Measurements from ENCODE around the gene GRIK4. TPM values are rescaled to one million over a fixed set of nuclear protein-coding genes. Genes with fewer than 3 reads are reported as not detected.

The GRIK4 gene
- polyA plus RNA-seq, 2 donors: 0.09 to 0.12 TPM

DNA sequence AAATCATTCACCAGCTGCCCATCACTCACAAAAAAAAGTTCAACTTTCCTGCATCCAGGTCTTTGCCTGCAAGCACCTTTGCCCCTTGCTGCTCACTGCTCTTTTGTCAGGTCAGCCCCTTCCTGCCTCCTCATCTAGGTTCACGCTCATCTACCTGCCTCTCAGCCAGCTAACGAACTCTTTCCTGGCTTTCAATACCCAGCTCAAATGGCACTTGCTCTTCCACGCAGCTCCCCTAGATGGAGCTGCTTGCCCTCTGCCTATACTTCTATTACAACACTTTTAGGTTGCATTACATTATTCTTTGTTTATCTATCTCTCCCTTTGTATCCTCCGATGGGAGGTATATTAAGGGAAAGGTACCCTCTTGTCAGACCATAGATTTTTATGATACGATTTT, 433.5 kb downstream of the GRIK4 start:
- Histone ChIP-seq H3K4me1 (ENCODE audit: control insufficient read depth in 2 of 2, insufficient read depth in 2 of 2, low read length in 1 of 2) (no peaks in the 10 kb centered on the region), H3K4me3 (ENCODE audit: low read depth in 1 of 2, low read length in 2 of 2) (no peak overlapping the region), H3K27me3 (ENCODE audit: control insufficient read depth in 1 of 2, insufficient read depth in 2 of 2, low read length in 2 of 2) (no peaks in the 10 kb centered on the region), H3K9me3 (ENCODE audit: control insufficient read depth in 2 of 2, insufficient read depth in 1 of 2, low read depth in 1 of 2, low read length in 1 of 2) (peaks cover 2 to 12% of the 10 kb centered on the region in 2 donors), H3K27ac (ENCODE audit: low read depth in 2 of 2, low read length in 1 of 2) (no peak overlapping the region), H3K36me3 (ENCODE audit: control insufficient read depth in 2 of 2, insufficient read depth in 2 of 2, low read length in 1 of 2) (no peaks in the 10 kb centered on the region)
- 84 to 87% methylated on average over 5 of the region's 5 CpGs for WGBS, 2 donors

GRCh38 chr11:120950880-120951279, 439.3 kb downstream of the GRIK4 start:
- no peak overlapping the region for H3K4me3 ChIP-seq (ENCODE audit: low read depth in 1 of 2, low read length in 2 of 2)
- no peak overlapping the region for H3K27ac ChIP-seq (ENCODE audit: low read depth in 2 of 2, low read length in 1 of 2)
- WGBS, 2 donors: 72 to 79% methylated on average over 6 of the region's 6 CpGs
- peaks cover 0 to 5% of the 10 kb centered on the region in 2 donors for H3K4me1 ChIP-seq (ENCODE audit: control insufficient read depth in 2 of 2, insufficient read depth in 2 of 2, low read length in 1 of 2)
- no peaks in the 10 kb centered on the region for H3K27me3 ChIP-seq (ENCODE audit: control insufficient read depth in 1 of 2, insufficient read depth in 2 of 2, low read length in 2 of 2)
- no peaks in the 10 kb centered on the region for H3K36me3 ChIP-seq (ENCODE audit: control insufficient read depth in 2 of 2, insufficient read depth in 2 of 2, low read length in 1 of 2)
- no peaks in the 10 kb centered on the region for H3K9me3 ChIP-seq (ENCODE audit: control insufficient read depth in 2 of 2, insufficient read depth in 1 of 2, low read depth in 1 of 2, low read length in 1 of 2)

GRCh38 chr11:120952461-120953434, 441.2 kb downstream of the GRIK4 start:
- H3K27ac ChIP-seq (ENCODE audit: low read depth in 2 of 2, low read length in 1 of 2): no peak overlapping the region
- H3K4me3 ChIP-seq (ENCODE audit: low read depth in 1 of 2, low read length in 2 of 2): peak overlapping the region; percentile 2 to 18
- H3K27me3 ChIP-seq (ENCODE audit: control insufficient read depth in 1 of 2, insufficient read depth in 2 of 2, low read length in 2 of 2): no peaks in the 10 kb centered on the region
- H3K36me3 ChIP-seq (ENCODE audit: control insufficient read depth in 2 of 2, insufficient read depth in 2 of 2, low read length in 1 of 2): no peaks in the 10 kb centered on the region
- peaks cover 4 to 11% of the 10 kb centered on the region in 2 donors for H3K4me1 ChIP-seq (ENCODE audit: control insufficient read depth in 2 of 2, insufficient read depth in 2 of 2, low read length in 1 of 2)
- H3K9me3 ChIP-seq (ENCODE audit: control insufficient read depth in 2 of 2, insufficient read depth in 1 of 2, low read depth in 1 of 2, low read length in 1 of 2): no peaks in the 10 kb centered on the region
- WGBS, 2 donors: 18 to 20% methylated on average over 20 of the region's 20 CpGs

- no peaks in the 10 kb centered on the region for H3K36me3 ChIP-seq (ENCODE audit: control insufficient read depth in 2 of 2, insufficient read depth in 2 of 2, low read length in 1 of 2)
- WGBS, 2 donors: 88 to 90% methylated on average over 7 of the region's 7 CpGs
Measured at GRCh38 chr11:120954381-120954780, 442.8 kb downstream of the GRIK4 start.

DNA sequence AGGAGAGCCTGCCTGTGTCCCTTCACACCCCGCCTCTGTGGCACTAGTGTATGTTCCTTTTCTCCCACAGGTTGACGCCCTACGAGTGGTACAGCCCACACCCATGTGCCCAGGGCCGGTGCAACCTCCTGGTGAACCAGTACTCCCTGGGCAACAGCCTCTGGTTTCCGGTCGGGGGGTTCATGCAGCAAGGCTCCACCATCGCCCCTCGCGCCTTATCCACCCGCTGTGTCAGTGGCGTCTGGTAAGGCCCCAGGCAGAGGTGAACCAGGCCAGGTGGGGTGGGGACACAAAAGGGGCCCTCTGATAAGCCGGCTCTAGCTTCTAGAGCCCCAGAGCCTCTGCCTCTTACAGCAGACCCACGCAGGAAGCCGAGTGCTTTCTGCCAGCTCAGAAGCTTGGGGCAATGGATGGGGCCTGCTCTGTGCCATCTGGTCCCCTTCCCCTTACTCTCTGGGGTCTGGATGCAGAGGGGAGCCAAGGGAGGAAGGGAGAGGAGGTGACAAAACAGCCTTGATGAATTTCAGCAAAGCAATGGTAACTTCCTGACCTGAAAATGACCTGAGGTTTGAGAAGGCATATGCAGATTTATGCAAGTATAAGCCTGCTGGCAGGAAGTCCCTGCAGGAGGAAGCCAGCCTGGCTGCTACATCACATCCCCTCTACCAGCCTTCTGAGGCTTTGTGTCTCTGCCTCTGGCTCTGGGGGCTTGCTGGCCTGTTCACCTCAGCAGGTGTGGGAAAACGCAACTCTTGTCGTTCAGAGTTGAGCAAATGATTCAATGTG, 445.4 kb downstream of the GRIK4 start:
- no peaks in the 10 kb centered on the region for H3K27me3 ChIP-seq (ENCODE audit: control insufficient read depth in 1 of 2, insufficient read depth in 2 of 2, low read length in 2 of 2)
- H3K4me3 ChIP-seq (ENCODE audit: low read depth in 1 of 2, low read length in 2 of 2): no peak overlapping the region
- peak overlapping the region in 1 of 2 donors; percentile 38 for H3K27ac ChIP-seq (ENCODE audit: low read depth in 2 of 2, low read length in 1 of 2)
- no peaks in the 10 kb centered on the region for H3K9me3 ChIP-seq (ENCODE audit: control insufficient read depth in 2 of 2, insufficient read depth in 1 of 2, low read depth in 1 of 2, low read length in 1 of 2)
- 71 to 73% methylated on average over 16 of the region's 16 CpGs for WGBS, 2 donors
- peaks cover 4 to 11% of the 10 kb centered on the region in 2 donors for H3K4me1 ChIP-seq (ENCODE audit: control insufficient read depth in 2 of 2, insufficient read depth in 2 of 2, low read length in 1 of 2)
- H3K36me3 ChIP-seq (ENCODE audit: control insufficient read depth in 2 of 2, insufficient read depth in 2 of 2, low read length in 1 of 2): no peaks in the 10 kb centered on the region

More at GRCh38 chr11:120954381-120954780, 442.8 kb downstream of the GRIK4 start:
- no peak overlapping the region for H3K27ac ChIP-seq (ENCODE audit: low read depth in 2 of 2, low read length in 1 of 2)
- peaks cover 4 to 11% of the 10 kb centered on the region in 2 donors for H3K4me1 ChIP-seq (ENCODE audit: control insufficient read depth in 2 of 2, insufficient read depth in 2 of 2, low read length in 1 of 2)
- H3K27me3 ChIP-seq (ENCODE audit: control insufficient read depth in 1 of 2, insufficient read depth in 2 of 2, low read length in 2 of 2): no peaks in the 10 kb centered on the region
- no peaks in the 10 kb centered on the region for H3K9me3 ChIP-seq (ENCODE audit: control insufficient read depth in 2 of 2, insufficient read depth in 1 of 2, low read depth in 1 of 2, low read length in 1 of 2)
- no peak overlapping the region for H3K4me3 ChIP-seq (ENCODE audit: low read depth in 1 of 2, low read length in 2 of 2)

- 91 to 93% methylated on average over 14 of the region's 14 CpGs for WGBS, 2 donors
- Histone ChIP-seq H3K27me3 (ENCODE audit: control insufficient read depth in 1 of 2, insufficient read depth in 2 of 2, low read length in 2 of 2) (no peaks in the 10 kb centered on the region), H3K9me3 (ENCODE audit: control insufficient read depth in 2 of 2, insufficient read depth in 1 of 2, low read depth in 1 of 2, low read length in 1 of 2) (no peaks in the 10 kb centered on the region), H3K4me3 (ENCODE audit: low read depth in 1 of 2, low read length in 2 of 2) (no peak overlapping the region), H3K36me3 (ENCODE audit: control insufficient read depth in 2 of 2, insufficient read depth in 2 of 2, low read length in 1 of 2) (no peaks in the 10 kb centered on the region), H3K4me1 (ENCODE audit: control insufficient read depth in 2 of 2, insufficient read depth in 2 of 2, low read length in 1 of 2) (peaks cover 4 to 6% of the 10 kb centered on the region in 2 donors), H3K27ac (ENCODE audit: low read depth in 2 of 2, low read length in 1 of 2) (no peak overlapping the region)
Measured at GRCh38 chr11:120958185-120958584, 446.6 kb downstream of the GRIK4 start.

DNA sequence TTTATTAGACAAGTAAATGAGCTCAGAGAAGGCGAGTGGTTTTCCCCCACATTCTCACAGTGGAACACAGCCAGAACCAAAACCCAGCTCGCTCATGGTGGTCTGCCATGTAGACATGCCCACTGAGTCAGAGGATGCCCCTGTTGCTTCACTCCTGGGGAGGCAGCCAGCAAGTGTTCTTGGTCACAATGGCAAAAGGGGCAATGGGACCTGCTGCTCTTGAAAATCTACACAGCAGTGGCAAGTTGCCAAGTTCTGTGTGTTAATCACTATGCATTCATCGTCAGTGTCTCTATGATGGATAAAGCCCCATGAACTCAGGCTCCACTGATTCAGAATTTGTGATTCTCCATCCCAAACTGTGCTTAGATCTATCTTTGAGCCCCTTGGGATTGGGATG, 447.6 kb downstream of the GRIK4 start:
- Histone ChIP-seq H3K4me3 (ENCODE audit: low read depth in 1 of 2, low read length in 2 of 2) (no peak overlapping the region), H3K9me3 (ENCODE audit: control insufficient read depth in 2 of 2, insufficient read depth in 1 of 2, low read depth in 1 of 2, low read length in 1 of 2) (no peaks in the 10 kb centered on the region), H3K36me3 (ENCODE audit: control insufficient read depth in 2 of 2, insufficient read depth in 2 of 2, low read length in 1 of 2) (no peaks in the 10 kb centered on the region), H3K27me3 (ENCODE audit: control insufficient read depth in 1 of 2, insufficient read depth in 2 of 2, low read length in 2 of 2) (no peaks in the 10 kb centered on the region), H3K4me1 (ENCODE audit: control insufficient read depth in 2 of 2, insufficient read depth in 2 of 2, low read length in 1 of 2) (peaks cover 4 to 6% of the 10 kb centered on the region in 2 donors), H3K27ac (ENCODE audit: low read depth in 2 of 2, low read length in 1 of 2) (no peak overlapping the region)
- 61 to 67% methylated on average over 3 of the region's 3 CpGs for WGBS, 2 donors

GRCh38 chr11:120964857-120965256, 453.3 kb downstream of the GRIK4 start:
- 69 to 82% methylated on average over 1 of the region's 1 CpG for WGBS, 2 donors
- Histone ChIP-seq H3K27ac (ENCODE audit: low read depth in 2 of 2, low read length in 1 of 2) (no peak overlapping the region), H3K9me3 (ENCODE audit: control insufficient read depth in 2 of 2, insufficient read depth in 1 of 2, low read depth in 1 of 2, low read length in 1 of 2) (no peaks in the 10 kb centered on the region), H3K4me3 (ENCODE audit: low read depth in 1 of 2, low read length in 2 of 2) (no peak overlapping the region), H3K36me3 (ENCODE audit: control insufficient read depth in 2 of 2, insufficient read depth in 2 of 2, low read length in 1 of 2) (no peaks in the 10 kb centered on the region), H3K4me1 (ENCODE audit: control insufficient read depth in 2 of 2, insufficient read depth in 2 of 2, low read length in 1 of 2) (no peaks in the 10 kb centered on the region), H3K27me3 (ENCODE audit: control insufficient read depth in 1 of 2, insufficient read depth in 2 of 2, low read length in 2 of 2) (no peaks in the 10 kb centered on the region)

DNA sequence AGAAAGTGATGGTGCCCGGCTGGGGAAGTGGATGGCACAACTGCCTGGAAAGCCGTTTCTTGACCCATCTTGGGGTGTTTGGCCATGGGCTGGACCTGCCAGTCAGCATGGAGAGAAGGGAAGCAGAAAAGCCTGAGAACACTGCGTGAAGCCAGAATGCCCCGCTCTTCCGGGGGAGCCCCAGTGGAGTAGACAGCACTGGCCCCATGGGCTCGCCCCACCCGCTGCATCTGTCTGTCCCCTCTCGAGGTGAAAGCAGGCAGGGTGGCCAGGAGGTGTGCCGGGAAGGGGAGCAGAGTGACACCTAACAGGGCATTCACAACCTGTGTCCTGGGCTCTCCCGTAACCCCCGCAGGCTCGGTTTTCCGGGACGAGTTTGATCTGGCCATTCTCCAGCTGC, 455.3 kb downstream of the GRIK4 start:
- Histone ChIP-seq H3K4me3 (ENCODE audit: low read depth in 1 of 2, low read length in 2 of 2) (no peak overlapping the region), H3K4me1 (ENCODE audit: control insufficient read depth in 2 of 2, insufficient read depth in 2 of 2, low read length in 1 of 2) (no peaks in the 10 kb centered on the region), H3K36me3 (ENCODE audit: control insufficient read depth in 2 of 2, insufficient read depth in 2 of 2, low read length in 1 of 2) (no peaks in the 10 kb centered on the region), H3K27me3 (ENCODE audit: control insufficient read depth in 1 of 2, insufficient read depth in 2 of 2, low read length in 2 of 2) (no peaks in the 10 kb centered on the region), H3K27ac (ENCODE audit: low read depth in 2 of 2, low read length in 1 of 2) (no peak overlapping the region), H3K9me3 (ENCODE audit: control insufficient read depth in 2 of 2, insufficient read depth in 1 of 2, low read depth in 1 of 2, low read length in 1 of 2) (no peaks in the 10 kb centered on the region)
- 88 to 92% methylated on average over 14 of the region's 14 CpGs for WGBS, 2 donors
